Keratinocyte (primary cell): ENCODE data around the gene RBM18. TPM values are rescaled to one million over a fixed set of nuclear protein-coding genes. Genes with fewer than 3 reads are reported as not detected.

Experiments
- DNase-seq: peaks from one replicate; pipeline ENCODE4 v3.0.0-alpha.2; 2011; ENCODE audit warnings: low read depth, missing footprints, low spot score
- FAIRE-seq: peaks from 2 replicates; lab custom pipeline; 2011; peaks lifted over from hg19 to GRCh38; lab: Jason Lieb, UNC
- H2AFZ ChIP-seq: 2 replicates; pipeline ENCODE4 v1.6.0; 2012; ENCODE audit warnings: low read length, control low read depth, inconsistent platforms; ENCODE audit not compliant: control insufficient read depth
- H3K27ac ChIP-seq: 2 replicates; pipeline ENCODE4 v1.5.1; 2011; ENCODE audit warnings: low read length; ENCODE audit not compliant: control insufficient read depth, insufficient read depth
- H3K27me3 ChIP-seq: 3 replicates; pipeline ENCODE4 v1.6.0; 2011; ENCODE audit warnings: low read length; ENCODE audit not compliant: control insufficient read depth, insufficient read depth; ENCODE audit errors: extremely low read depth
- H3K36me3 ChIP-seq, 2 experiments: 2 replicates in 1 of 2; 3 replicates in 1 of 2; pipeline ENCODE4 v1.5.1; 2011; ENCODE audit warnings: low read length in 2 of 2, mild to moderate bottlenecking in 1 of 2; ENCODE audit not compliant: control insufficient read depth in 2 of 2, insufficient read depth in 2 of 2; ENCODE audit errors: extremely low read depth in 1 of 2
- H3K4me1 ChIP-seq: 3 replicates; pipeline ENCODE4 v1.5.1; 2011; ENCODE audit warnings: low read length; ENCODE audit not compliant: control insufficient read depth, insufficient read depth; ENCODE audit errors: extremely low read depth
- H3K4me2 ChIP-seq: 3 replicates; pipeline ENCODE4 v1.6.0; 2011; ENCODE audit warnings: low read depth, low read length; ENCODE audit not compliant: control insufficient read depth, insufficient read depth; ENCODE audit errors: extremely low read depth
- H3K4me3 ChIP-seq, 3 experiments: fragments of 200-600 bp in 1 of 3; sonication (generic) in 1 of 3; 2 replicates in 2 of 3; 3 replicates in 1 of 3; pipeline ENCODE4 v1.5.1; 2011 to 2016; ENCODE audit warnings: low read length in 3 of 3, mild to moderate bottlenecking in 3 of 3, control low read depth in 2 of 3, inconsistent platforms in 1 of 3, low read depth in 1 of 3, mixed read lengths in 1 of 3, mixed run types in 1 of 3, moderate library complexity in 1 of 3; ENCODE audit not compliant: control insufficient read depth in 2 of 3, insufficient read depth in 2 of 3; ENCODE audit errors: extremely low read depth in 1 of 3
- H3K79me2 ChIP-seq: 2 replicates; pipeline ENCODE4 v1.6.0; 2012; ENCODE audit warnings: low read length; ENCODE audit not compliant: control insufficient read depth, insufficient read depth
- H3K9ac ChIP-seq: 3 replicates; pipeline ENCODE4 v1.6.0; 2011; ENCODE audit warnings: low read length; ENCODE audit not compliant: control insufficient read depth, insufficient read depth; ENCODE audit errors: extremely low read depth
- H3K9me1 ChIP-seq: 3 replicates; pipeline ENCODE4 v1.6.0; 2011; ENCODE audit warnings: low read length; ENCODE audit not compliant: control insufficient read depth, insufficient read depth; ENCODE audit errors: extremely low read depth
- H3K9me3 ChIP-seq: 2 replicates; pipeline ENCODE4 v1.5.1; 2012; ENCODE audit warnings: low read depth, low read length; ENCODE audit not compliant: control insufficient read depth
- H4K20me1 ChIP-seq: 3 replicates; pipeline ENCODE4 v1.6.0; 2011; ENCODE audit warnings: low read length; ENCODE audit not compliant: control insufficient read depth, insufficient read depth; ENCODE audit errors: extremely low read depth
- EZH2 ChIP-seq: IDR thresholded peaks from one replicate; pipeline ENCODE4 v1.6.1; 2012; ENCODE audit warnings: inconsistent platforms, mild to moderate bottlenecking, low read length, moderate library complexity
- dilution Hi-C: fragments of 300-500 bp; cut with MboI; formaldehyde crosslinking; loops from one replicate; pipeline ENCODE4 v1.7.0; 2020; ENCODE audit warnings: low sequenced_read_pairs; ENCODE audit not compliant: extremely low pct_ligation_motif_present
- polyA plus RNA-seq, 5 experiments: library from polyadenylated mRNA; depleted of rRNA in 3 of 5; stranded (reverse) in 3 of 5; stranded (forward) in 1 of 5; unstranded in 1 of 5; fragments of >200 nt; gene quantifications; 1 replicate in 1 of 5; 2 replicates in 3 of 5; 3 replicates in 1 of 5; pipeline versions ENCODE4 v1.2.1 to v1.2.3, GENCODE V29; 2011 to 2012; ENCODE audit warnings: missing spikeins in 2 of 5, low read depth in 1 of 5, low replicate concordance in 1 of 5
- TF ChIP-seq, protein P1 (sequence below), 3 experiments: IDR thresholded peaks in 1 of 3; conservative IDR thresholded peaks in 1 of 3; optimal IDR thresholded peaks in 1 of 3; 2 replicates in 2 of 3; 3 replicates in 1 of 3; pipeline versions ENCODE3 to v1.5.1; 2011; ENCODE audit warnings: low read length in 3 of 3, mild to moderate bottlenecking in 3 of 3, moderate library complexity in 2 of 3, control low read depth in 1 of 3, inconsistent platforms in 1 of 3; ENCODE audit not compliant: insufficient read depth in 2 of 3; ENCODE audit errors: extremely low read depth in 1 of 3

The RBM18 gene
- polyA plus RNA-seq, 1 donor (not counting 4 experiments of a cell fraction or from before 2014, with no cell fraction given) = 43.4 TPM

DNA sequence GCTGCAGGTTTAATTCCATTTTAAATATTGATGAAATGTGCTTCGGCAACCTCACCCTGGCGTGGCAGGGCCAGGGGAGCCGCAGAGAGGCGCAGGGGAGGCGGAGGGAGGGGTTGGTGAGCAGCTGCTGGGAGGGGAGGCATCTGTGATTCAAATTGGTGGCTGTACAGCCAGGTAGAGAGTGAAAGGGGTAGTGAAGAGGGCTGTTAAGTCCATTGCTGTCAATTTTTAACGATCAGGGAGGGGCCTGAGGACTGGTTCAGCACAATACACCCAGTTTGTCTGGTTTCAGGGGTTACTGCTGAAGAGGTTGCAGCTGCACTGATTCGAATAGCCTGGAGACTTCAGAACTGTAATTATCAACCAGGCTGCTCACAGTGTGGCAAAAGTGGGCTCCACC, 67.2 kb downstream of the RBM18 start:
- FAIRE-seq = no peak
- H3K36me3 ChIP-seq = no peaks in the 10 kb centered on the region

DNA sequence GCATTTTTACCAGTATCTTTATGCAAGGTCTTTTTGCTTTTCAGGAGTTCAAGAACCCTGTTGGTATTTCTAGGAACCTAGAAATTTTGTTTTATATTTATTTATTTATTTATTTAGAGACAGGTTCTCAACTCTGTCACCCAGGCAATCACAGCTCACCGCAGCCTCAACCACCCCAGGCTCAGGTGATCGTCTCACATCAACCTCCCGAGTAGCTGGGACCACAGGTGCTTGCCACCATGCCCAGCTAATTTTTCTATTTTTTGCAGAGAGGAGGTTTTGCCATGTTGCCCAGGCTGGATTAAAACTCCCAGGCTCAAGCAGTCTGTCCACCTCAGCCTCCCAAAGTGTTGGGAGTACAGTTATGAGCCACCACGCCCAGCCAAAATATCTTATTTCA, 68.8 kb downstream of the RBM18 start:
- DNase-seq = no peak

More for the DNA sequence above, 67.2 kb downstream of the RBM18 start:
- Histone ChIP-seq H3K9me1 (no peaks in the 10 kb centered on the region), H3K79me2 (no peaks in the 10 kb centered on the region), H3K9me3 (no peaks in the 10 kb centered on the region), H3K4me3 (no peak overlapping the region), H3K9ac (no peak overlapping the region), H2AFZ (no peak overlapping the region), H3K4me1 (no peaks in the 10 kb centered on the region), H3K27me3 (peaks cover 15% of the 10 kb centered on the region), H3K4me2 (no peak overlapping the region), H3K27ac (no peak overlapping the region), H4K20me1 (no peaks in the 10 kb centered on the region)
- dilution Hi-C loops = no loop called here
- DNase-seq = no peak
- no peak for TF ChIP-seq EZH2
- TF ChIP-seq, protein P1, sequence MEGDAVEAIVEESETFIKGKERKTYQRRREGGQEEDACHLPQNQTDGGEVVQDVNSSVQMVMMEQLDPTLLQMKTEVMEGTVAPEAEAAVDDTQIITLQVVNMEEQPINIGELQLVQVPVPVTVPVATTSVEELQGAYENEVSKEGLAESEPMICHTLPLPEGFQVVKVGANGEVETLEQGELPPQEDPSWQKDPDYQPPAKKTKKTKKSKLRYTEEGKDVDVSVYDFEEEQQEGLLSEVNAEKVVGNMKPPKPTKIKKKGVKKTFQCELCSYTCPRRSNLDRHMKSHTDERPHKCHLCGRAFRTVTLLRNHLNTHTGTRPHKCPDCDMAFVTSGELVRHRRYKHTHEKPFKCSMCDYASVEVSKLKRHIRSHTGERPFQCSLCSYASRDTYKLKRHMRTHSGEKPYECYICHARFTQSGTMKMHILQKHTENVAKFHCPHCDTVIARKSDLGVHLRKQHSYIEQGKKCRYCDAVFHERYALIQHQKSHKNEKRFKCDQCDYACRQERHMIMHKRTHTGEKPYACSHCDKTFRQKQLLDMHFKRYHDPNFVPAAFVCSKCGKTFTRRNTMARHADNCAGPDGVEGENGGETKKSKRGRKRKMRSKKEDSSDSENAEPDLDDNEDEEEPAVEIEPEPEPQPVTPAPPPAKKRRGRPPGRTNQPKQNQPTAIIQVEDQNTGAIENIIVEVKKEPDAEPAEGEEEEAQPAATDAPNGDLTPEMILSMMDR (optimal IDR thresholded peaks at IDR 0.05 in 1 of 3, IDR thresholded peaks at IDR 0.05 in 1 of 3, conservative IDR thresholded peaks at IDR 0.05 in 1 of 3; ENCODE audit: extremely low read depth in 1 of 3, insufficient read depth in 2 of 3, low read length in 3 of 3) = no peak

More for the DNA sequence above, 68.8 kb downstream of the RBM18 start:
- Histone ChIP-seq H3K27me3 (peaks cover 15% of the 10 kb centered on the region), H4K20me1 (no peaks in the 10 kb centered on the region), H3K4me1 (peaks cover 9% of the 10 kb centered on the region), H3K9ac (no peak overlapping the region), H3K9me3 (no peaks in the 10 kb centered on the region), H3K79me2 (no peaks in the 10 kb centered on the region), H3K27ac (no peak overlapping the region), H2AFZ (no peak overlapping the region), H3K9me1 (no peaks in the 10 kb centered on the region), H3K4me3 (no peak overlapping the region), H3K4me2 (no peak overlapping the region), H3K36me3 (no peaks in the 10 kb centered on the region)
- TF ChIP-seq, protein P1 (optimal IDR thresholded peaks at IDR 0.05 in 1 of 3, IDR thresholded peaks at IDR 0.05 in 1 of 3, conservative IDR thresholded peaks at IDR 0.05 in 1 of 3; ENCODE audit: extremely low read depth in 1 of 3, insufficient read depth in 2 of 3, low read length in 3 of 3) = no peak
- dilution Hi-C loops = no loop called here
- no peak for FAIRE-seq
